Measurements from ENCODE around the gene RELT. TPM values are rescaled to one million over a fixed set of nuclear protein-coding genes. Genes with fewer than 3 reads are reported as not detected.

The RELT gene
- total and polyA plus RNA-seq, 10 donors = 13.5 to 79.8 (median 39.5) TPM

- Histone ChIP-seq H3K27ac (peak overlapping the region in 3 of 8 donors; percentile 23 to 49 (median 24)), H3K9me3 (no peaks in the 10 kb centered on the region), H3K36me3 (peaks cover 0 to 77% (median 31%) of the 10 kb centered on the region in 6 donors), H3K27me3 (replicated peaks in 1 of 7) (no peaks in the 10 kb centered on the region), H3K4me1 (peaks cover 0 to 26% (median 7%) of the 10 kb centered on the region in 6 donors), H3K4me3 (no peak overlapping the region)
- intact Hi-C loops (cut with DNase I; ENCODE audit: low total_unique reads) = no loop called here
- WGBS, 5 donors = 76 to 90% (median 80%) methylated on average over 8 of the region's 8 CpGs
- TF ChIP-seq POLR2AphosphoS5 (IDR thresholded peaks at IDR 0.05) (no peak), CTCF (IDR thresholded peaks at IDR 0.05 in 8 of 11, conservative IDR thresholded peaks at IDR 0.05 in 3 of 11) (no peak), POLR2A (IDR thresholded peaks at IDR 0.05) (no peak)
- no peak for DNase-seq
Measured at GRCh38 chr11:73405146-73405510, 28.9 kb downstream of the RELT start.

GRCh38 chr11:73406131-73406530 is 29.9 kb downstream of the RELT start:
- no peaks in the 10 kb centered on the region for H3K27me3 ChIP-seq (replicated peaks in 1 of 7)
- H3K36me3 ChIP-seq = peaks cover 0 to 85% (median 35%) of the 10 kb centered on the region in 6 donors
- H3K27ac ChIP-seq = peak overlapping the region in 1 of 8 donors; percentile 49
- H3K4me3 ChIP-seq = no peak overlapping the region
- TF ChIP-seq POLR2AphosphoS5 (IDR thresholded peaks at IDR 0.05) = no peak
- TF ChIP-seq CTCF (IDR thresholded peaks at IDR 0.05 in 8 of 11, conservative IDR thresholded peaks at IDR 0.05 in 3 of 11) = no peak
- TF ChIP-seq POLR2A (IDR thresholded peaks at IDR 0.05) = no peak
- 67 to 95% (median 88%) methylated on average over 1 of the region's 1 CpG for WGBS, 5 donors
- no peaks in the 10 kb centered on the region for H3K9me3 ChIP-seq
- intact Hi-C loops (cut with DNase I; ENCODE audit: low total_unique reads) = no loop called here
- peaks cover 0 to 26% (median 7%) of the 10 kb centered on the region in 6 donors for H3K4me1 ChIP-seq
- DNase-seq = no peak

GRCh38 chr11:73406619-73407018 is 30.4 kb downstream of the RELT start:
- no peak for DNase-seq
- Histone ChIP-seq H3K36me3 (peaks cover 0 to 85% (median 35%) of the 10 kb centered on the region in 6 donors), H3K9me3 (no peaks in the 10 kb centered on the region), H3K27ac (no peak overlapping the region), H3K4me3 (no peak overlapping the region), H3K4me1 (peaks cover 0 to 26% (median 7%) of the 10 kb centered on the region in 6 donors), H3K27me3 (replicated peaks in 1 of 7) (no peaks in the 10 kb centered on the region)
- intact Hi-C loops (cut with DNase I; ENCODE audit: low total_unique reads) = no loop called here
- WGBS, 5 donors = 92 to 97% (median 93%) methylated on average over 5 of the region's 5 CpGs
- no peak for TF ChIP-seq CTCF (IDR thresholded peaks at IDR 0.05 in 8 of 11, conservative IDR thresholded peaks at IDR 0.05 in 3 of 11)
- TF ChIP-seq POLR2AphosphoS5 (IDR thresholded peaks at IDR 0.05) = peak in 1 of 3 donors; percentile 6

GRCh38 chr11:73409431-73409830 is 33.2 kb downstream of the RELT start:
- Histone ChIP-seq H3K36me3 (peaks cover 0 to 90% (median 35%) of the 10 kb centered on the region in 6 donors), H3K27ac (peak overlapping the region in 1 of 8 donors; percentile 22), H3K4me1 (peaks cover 0 to 16% (median 1%) of the 10 kb centered on the region in 6 donors), H3K27me3 (replicated peaks in 1 of 7) (no peaks in the 10 kb centered on the region), H3K4me3 (no peak overlapping the region), H3K9me3 (no peaks in the 10 kb centered on the region)
- intact Hi-C loops (cut with DNase I; ENCODE audit: low total_unique reads) = no loop called here
- 97 to 100% (median 98%) methylated on average over 8 of the region's 8 CpGs for WGBS, 5 donors
- no peak for TF ChIP-seq POLR2A (IDR thresholded peaks at IDR 0.05)
- peak in 2 of 3 donors; percentile 42 to 57 for TF ChIP-seq POLR2AphosphoS5 (IDR thresholded peaks at IDR 0.05)
- DNase-seq = no peak

All from spleen (tissue), 11 donors.